Umbilical cord (tissue), 2 donors: Measurements from ENCODE around the gene ASAP3. TPM values are rescaled to one million over a fixed set of nuclear protein-coding genes. Genes with fewer than 3 reads are reported as not detected.

ENCODE experiments used
- DNase-seq: peaks from one replicate; pipeline ENCODE4 v3.0.0-alpha.2; 2015; ENCODE audit warnings: low spot score
- total RNA-seq: library from RNA; depleted of rRNA; stranded (reverse); fragments of >200 nt; gene quantifications from one replicate; pipeline ENCODE4 v1.2.3, GENCODE V29; 2014; ENCODE audit warnings: low replicate concordance; ENCODE audit not compliant: insufficient read depth

The ASAP3 gene
- 35.6 TPM for total RNA-seq

DNA sequence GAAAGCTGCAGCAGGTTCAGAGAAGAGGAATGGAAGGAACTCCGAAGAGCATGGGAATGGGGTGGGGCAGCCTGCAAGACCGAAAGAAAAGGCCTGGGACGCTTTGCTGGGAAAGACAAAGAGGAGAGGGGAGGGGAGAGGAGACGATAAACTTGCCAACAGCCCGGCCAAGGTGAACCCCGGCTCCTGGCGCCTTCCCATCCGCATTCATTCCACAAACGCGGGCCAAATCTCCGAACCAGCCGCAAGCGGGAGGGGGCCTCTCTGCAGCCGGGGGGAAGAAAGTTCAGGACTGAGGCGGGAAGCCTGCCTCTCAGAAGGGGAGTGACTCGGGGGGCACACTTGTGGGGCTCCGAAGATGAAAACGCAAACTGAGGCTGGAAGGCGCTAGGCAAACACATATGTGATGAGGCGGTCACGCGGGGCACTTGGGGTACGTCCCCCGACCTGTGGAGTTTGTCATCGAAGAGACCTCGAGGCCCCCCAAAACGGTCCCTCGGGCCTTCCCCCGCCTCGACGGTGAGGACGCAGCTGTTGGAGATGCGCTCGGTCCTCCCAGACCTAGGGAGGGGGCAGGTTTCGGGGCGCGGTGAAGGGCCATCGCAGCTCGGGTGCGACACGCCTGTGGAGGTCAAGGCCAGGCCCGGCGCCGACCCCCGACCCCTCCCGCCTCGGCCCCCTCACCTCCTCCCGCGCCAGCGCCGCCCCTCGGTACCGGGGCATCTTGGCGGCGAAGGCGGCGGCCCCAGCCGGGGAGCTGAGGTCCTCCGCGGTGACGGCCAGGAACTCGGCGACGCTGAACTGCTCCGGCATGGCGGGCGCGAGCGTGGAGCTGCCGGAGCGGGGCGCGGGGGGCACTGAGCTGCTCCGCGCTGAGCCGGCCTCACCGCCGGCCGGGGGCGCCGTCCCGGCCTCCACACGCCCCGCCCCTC lies at the start of gene ASAP3:
Gene ASAP3 (minus strand): TSS at position 859 of the 932 bp plus-strand sequence. CDS start 46 bp downstream, at position 813.
- peak; percentile 64 for DNase-seq

DNA sequence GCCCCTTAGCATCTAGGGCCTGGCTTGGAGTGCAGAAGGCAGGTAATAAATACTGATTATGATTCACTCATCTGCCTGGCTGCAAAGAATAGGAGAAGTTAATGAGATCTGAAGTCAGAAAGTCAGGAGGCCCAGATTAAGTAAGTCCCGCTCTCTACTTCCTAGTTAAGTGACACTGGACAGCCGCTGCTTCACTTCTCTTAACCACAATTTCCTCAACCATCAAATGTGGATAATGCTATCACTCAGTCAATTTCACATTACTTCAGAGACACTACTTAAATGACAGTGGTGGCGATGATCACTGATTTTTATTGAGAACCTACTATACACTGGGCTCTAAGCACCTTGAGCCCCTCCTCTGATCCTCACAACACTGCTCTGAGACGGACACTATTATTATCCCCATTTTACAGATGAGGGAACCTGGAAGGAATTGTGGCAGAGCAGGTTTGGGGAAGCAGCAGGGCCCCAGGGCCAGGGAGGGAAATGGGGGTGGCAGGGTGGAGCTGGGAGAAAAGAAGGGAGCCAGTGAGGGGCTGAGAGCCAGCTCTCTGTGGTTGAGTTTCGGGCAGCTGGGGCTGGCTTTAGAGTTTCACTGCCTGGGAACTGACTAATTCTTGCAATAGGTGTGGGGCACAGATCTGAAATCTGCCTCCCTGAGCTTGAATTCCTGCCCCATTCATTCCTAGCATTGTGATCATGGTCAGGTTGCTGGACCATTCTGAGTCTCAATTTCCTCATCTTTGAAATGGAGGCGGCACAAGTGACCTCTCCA lies 49.5 kb upstream of the ASAP3 start:
- no peak for DNase-seq

DNA sequence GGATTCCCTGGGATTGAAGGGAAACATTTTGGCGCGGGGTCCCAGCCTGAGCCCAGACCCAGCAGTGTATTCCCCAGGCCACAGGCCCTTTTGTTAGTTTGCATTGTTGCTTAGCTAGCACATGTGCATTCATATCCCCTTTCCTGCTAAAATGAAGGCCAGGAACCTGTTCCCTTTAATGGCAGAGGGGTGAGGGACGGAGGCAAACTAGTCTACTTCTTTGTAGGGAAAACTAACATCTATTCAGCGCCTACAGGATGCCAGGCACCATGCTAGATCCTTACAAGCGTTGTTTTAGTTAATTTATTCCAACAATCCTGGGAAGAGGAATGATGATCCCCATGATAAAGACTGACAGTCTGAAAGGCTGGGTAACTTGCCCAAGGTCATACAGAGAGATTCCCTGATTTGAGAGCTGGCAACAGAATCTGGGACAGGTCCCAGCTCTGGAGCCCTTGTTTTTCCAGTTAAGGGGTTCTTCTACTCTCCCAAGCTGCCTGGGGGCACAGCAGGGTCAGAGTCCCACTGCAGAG lies 47.6 kb upstream of the ASAP3 start:
- no peak for DNase-seq

DNA sequence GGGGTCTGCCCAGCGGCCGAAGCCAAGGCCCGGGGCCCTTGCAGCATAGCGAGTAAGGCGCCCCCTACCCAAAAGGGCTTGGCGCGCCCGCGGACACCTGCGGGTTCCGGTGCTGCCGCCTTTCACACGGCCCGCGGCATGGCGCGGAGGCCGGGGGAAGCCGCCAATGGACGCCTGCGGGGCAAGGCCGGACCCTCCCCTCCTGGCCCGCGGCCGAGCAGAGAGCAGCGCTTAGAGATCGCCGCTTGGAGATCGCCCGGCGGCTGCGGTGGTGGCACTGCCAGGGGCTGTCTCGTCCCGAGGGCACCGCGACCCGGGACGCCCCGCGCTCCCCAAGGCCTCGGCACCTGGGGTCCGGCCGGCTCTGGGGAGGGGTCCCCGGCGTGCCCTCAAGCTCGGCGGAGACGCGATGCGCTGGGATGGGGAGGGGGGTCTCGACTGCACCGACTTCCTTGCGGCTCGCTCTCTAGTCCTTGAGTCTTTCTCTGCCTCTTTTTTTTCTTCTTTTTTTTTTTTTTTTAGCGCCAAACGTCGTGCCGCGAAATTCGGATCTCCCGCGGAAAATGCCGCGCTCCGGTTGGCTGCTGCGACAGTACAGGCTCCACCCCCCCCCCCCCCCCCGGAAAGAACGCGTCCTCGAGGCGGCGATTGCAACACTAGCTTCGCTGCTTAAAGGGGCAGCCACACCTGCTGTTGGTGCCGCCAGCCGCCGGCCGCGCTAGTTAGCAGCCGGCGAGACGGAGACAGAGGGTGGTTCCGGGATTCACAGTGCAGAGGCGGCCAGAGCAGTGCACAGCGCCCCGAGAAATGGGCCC lies 47.0 kb upstream of the ASAP3 start, which contains the start of gene E2F2:
Gene E2F2 (minus strand): TSS at position 487 of the 815 bp plus-strand sequence. CDS start 440 bp downstream, at position 47.
- DNase-seq = peak; percentile 90

DNA sequence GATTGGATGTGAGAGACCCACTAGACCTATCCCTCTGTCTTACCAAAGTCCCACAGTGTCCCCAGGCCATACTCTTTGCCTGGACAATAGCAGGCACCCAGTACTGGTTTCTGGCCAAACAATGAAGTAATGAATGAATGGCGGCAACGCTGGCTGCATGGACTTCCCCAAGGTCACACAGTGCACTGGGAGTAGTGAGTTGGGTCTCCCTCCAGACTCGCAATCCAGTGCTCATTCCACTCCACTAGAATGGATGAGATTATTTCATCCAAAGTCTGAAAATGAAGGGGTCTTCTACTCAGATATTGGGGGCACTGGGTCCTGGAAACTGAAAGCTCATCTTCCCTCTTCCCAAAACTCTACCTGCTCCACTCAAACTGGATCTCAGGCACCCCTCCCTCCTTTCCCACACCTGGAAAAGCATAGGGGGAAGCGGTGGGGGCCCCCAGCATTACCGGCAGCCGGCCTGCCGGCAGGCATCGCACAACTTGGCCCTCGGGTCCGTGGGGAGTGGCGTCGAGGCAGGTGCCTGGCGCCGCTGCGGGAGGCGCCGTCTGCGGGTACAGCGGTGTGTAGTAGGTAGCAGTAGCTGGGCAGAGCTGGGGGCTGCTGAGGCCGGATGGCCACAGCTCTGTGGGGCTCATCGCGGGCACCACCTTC lies 46.2 kb upstream of the ASAP3 start:
- DNase-seq = no peak

DNA sequence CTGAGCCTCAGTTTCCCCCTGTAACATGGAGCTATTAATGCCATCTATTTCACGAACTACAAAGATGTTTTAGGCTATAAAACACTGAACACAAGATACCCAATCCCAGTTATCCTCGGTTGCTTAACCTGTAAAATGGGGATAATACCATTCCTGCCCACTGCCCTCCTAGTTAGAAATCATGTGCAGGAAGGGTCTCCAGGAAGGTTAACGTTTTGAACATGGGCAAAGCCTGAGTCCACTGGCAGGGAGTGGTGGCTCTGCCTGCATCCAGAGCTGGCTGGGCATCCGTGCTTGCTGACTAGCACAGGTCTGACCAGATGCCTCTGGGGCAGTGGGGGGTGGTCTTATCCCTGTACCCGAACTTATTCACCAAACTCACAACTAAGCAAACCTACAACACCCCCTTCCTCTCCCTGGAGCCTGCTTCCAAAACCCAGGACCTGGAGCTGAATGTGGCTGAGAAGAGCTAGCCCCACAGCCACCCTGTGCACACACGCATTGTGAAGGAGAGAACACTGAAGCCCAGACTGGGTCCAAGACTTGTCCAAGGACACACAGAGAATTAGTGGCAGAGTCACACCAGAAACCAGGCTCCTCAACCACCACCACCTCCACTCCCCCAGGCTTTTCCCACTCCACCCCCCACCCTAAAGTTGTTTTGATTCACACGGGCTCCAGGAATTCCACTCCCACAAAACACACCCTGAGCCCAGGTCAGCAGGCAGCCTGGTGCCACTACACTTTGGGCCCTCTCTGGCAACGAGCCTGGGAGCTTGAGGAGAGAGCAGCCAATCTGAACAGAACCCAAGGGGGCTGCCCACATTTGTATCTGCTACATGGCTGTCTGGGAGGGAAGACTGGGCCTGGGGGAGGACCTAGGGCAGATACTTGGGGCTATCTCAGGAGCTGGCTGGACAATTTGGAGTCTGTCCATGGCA lies 45.4 kb upstream of the ASAP3 start:
- DNase-seq = no peak

DNA sequence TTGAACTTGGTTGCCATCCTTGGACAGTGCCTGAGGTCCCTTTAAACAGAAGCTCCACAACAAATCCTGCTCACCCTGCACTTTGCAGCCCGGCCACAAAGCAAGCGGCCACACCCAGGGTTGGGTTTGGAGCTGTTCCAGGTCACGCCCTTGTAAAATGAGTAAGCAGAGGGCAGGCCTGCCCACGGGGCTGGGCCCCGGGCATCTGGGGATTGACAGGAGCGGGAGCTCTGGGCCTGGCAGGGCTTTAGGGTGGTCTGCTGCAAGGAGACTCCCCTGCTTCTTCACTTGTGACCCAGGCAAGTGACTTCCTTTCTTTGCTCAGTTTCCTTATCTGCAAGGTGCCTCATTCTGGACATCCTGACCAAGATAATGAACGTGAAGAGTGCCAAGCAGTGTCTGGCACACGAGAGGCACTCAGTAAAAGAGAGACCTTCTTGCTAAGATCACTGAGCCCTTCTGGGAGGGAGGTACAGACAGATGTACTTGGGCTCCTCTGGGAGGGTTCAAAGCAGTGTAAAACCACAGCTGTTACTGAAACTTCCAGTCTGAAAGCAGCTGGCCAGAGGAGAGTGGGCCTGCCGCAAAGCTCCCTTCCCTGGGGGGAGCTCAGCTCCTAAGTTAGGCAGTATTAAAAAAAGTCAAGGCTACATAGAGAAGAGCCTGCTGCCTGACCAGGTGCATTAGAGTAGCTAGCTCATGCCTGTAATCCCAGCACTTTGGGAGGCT lies 44.4 kb upstream of the ASAP3 start:
- peak; percentile 80 for DNase-seq

DNA sequence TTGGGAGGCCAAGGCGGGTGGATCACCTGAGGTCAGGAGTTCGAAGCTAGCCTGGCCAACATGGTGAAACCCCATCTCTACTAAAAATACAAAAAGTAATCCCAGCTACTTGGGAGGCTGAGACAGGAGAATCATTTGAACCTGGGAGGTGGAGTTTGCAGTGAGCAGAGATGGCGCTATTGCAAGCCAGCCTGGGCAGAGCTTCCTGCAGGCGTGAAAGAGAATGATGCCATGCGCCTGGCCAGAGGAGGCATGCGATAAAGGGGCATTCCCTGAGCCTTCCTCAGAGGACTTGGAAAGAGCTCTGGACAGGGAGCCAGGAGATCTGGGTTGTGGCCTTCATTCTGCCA lies 43.9 kb upstream of the ASAP3 start:
- DNase-seq = no peak

DNA sequence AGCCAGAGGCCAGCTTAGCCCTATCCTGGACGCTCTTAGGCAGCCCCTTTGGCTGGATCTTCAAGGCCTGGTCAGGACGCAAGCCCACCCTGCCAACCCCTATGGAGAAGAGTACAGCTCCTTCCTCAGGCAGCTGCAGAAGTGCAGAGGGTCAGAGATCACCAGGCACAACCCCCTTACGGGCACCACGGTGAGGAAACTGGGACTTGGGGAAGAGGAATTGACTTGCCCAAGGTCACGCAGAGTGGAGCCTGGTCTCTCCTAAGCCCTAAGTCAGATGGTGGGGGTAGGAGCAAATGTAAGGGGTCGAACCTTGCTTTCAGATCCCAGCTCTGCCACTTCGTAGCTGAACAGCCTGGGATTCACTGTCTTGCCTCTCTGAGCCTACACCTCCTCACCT lies 43.4 kb upstream of the ASAP3 start:
- no peak for DNase-seq

DNA sequence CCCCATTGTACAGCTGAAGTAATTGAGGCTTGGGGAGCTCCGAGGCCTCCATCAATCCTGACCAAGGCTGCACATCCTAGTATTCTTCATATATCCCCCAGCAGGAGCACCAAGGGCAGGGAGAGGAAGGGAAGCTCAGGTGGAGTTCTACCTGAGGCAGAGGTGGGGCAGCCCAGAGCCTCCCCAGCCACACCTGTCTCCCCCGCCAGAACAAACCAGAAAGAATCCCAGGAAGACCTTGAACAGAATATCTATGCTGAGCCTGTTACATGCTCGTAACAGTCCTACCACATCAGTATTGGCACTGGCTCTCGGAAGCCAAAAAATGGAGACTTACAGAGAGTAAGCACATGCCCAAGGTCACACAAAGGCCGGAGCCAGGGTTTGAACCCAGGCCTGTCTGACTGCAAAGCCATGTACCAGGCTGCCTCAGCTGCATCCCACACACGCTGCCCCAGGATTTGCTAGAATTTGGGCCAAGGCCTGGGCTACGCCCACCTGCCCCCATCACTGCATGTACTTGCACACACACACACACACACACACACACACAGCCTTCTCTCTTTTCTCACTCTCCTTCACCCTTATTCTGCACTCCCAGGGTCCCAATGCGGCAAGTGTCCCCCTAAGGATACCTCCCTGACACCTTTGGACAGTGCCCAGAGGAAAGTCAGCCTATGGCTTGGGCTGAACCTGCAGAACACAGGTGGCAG lies 42.5 kb upstream of the ASAP3 start:
- DNase-seq = no peak

DNA sequence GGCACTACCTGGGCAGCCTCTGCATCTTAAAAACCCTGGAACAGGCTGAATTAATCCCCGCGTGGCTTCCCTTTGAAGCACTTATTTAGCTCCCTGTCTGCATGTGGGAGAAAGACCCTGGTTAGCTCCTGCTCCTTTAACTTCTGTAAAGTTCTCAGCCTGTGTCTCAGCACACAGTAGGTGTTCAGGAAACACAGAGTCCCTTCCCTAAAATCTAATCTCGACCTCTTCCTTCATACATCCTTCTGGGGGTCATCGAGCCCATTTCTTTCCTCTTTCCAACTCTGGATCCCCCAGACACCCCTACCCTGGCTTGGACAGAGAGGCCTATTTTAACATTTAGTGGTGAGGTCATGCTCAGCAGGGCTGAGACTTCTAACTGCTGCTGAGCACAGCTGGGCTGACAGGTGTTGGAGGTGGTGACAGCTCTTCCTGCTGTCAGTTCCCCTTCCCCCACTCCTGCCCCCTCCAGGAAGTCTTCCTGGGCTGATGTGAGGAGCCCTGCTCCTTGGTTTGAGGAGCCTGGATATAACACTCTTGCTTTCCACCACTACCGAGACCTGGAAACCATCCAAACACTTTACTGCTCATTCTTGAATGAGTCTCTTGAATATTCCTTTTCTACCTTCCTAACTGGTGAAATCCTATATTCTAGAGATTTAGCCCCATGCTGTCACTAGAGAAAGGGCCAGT lies 41.7 kb upstream of the ASAP3 start:
- no peak for DNase-seq

DNA sequence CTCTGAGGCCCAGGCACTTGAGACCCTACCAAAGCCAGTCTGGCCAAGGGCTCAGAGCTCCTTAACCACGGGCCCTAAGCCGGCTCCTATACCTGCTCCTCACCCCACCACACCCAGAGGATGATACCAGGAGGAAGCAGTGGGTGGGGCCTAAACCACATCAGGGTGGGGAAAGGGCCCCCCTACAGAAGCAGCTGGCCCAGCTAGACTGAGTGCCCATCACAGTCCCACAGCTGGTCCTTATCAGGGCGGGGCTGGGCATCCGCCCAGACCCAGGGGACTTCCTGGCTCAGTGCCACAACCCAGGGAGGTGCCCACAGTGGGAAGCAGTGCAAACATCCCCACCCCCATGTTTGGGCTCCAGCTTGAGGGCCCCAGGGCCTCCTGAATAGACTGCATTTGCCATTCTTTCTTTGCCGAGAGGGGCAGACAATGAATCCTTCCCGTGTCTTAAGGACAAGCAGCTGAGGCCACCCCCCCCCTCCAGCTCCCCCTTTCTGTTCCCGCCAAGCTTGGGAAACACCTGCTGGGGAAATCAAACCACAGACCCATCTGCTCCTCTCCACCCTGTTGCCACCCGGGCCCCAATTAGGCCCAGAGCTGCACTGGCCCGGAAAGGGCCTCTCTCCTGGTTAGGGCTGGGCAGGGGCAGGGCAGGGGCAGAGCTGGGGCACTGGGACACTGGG lies 40.9 kb upstream of the ASAP3 start:
- DNase-seq = no peak

DNA sequence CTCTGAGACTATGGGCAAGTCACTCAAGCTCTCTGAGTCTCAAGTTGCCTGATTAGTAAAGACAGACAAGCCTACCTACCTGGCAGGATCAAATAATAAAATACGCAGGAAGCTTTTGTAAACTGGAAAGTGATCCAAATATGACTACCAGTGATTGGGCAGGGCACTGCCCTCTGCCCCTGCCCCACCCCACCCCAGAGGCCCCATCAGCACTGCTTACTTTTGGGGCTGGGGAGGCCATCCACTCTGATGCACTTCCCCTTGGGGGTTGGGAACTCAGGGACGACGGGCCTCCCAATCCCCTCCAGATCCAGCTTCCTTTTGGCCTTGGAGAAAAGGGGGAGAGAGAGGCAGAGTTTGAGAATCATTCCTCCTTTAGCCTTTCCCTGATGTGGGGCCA lies 40.2 kb upstream of the ASAP3 start:
- no peak for DNase-seq

DNA sequence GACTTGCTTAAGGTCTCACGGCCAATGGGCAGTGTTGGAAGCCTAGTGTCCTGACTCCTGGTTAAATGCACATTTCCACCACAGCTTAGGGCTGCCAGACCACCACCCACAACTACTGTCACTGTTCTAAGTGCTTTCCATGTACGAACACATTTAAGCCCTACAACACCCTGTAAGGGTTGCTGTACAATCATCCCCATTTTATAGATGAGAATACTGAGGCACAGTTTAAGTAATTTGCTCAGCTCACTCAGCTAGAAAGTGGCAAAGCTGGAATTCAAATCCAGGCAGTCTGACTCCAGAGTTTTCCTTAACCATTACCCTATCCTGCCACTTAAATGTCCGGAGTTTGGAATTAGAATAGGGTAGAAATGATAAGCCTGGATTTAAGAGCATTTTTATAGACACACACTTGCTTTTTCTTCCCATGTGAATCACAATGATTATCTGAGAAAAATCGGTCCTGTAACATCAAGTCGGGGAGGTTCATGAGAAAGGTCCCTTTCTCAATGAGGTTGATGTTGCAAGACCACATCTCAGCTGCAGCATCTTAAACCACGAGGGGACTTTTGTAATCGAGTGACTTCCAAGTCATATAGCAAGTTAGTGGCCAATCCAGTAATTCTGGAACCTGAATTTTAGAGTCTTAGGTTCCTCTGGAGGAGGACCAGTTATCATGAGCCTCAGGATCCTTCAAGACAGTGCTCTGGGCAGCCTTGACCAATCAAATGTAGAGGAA lies 38.4 kb upstream of the ASAP3 start:
- DNase-seq = no peak

DNA sequence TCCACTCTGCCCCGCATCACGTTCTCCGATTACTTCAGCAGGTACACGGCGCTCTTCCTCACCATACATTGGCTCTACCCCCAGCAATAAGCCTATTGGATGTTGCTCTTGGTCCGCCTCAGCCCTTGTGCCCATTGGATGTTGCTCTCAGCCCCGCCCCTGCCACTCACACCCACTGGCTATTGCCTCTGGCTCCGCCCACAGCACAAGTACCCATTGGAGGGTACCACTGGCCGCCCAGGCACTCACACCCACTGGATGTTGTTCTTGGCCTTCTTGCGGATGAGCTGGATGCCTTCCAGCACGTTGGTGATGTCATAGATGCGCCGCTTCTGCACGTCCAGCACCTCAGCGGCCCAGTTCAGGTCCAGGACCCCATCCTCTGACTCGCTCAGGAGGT lies 37.6 kb upstream of the ASAP3 start:
- no peak for DNase-seq

DNA sequence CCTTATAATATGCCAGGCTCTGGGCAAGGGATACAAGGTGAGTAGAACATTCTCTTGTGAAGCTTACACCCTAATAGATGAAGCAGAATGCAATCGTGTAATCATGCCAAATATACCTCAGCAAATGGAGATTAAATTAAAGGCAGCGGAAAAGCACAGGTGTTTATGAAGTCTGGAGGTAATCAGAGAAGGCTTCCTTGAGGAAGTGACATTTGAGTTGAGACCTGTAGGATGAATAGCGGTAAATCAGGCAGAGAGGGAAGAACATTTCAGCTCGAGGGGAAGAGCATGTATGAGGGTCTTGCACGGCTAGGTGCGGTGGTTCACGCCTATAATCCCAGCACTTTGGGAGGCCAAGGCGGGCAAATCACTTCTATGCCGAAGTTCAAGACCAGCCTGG lies 33.6 kb upstream of the ASAP3 start:
- DNase-seq = no peak

DNA sequence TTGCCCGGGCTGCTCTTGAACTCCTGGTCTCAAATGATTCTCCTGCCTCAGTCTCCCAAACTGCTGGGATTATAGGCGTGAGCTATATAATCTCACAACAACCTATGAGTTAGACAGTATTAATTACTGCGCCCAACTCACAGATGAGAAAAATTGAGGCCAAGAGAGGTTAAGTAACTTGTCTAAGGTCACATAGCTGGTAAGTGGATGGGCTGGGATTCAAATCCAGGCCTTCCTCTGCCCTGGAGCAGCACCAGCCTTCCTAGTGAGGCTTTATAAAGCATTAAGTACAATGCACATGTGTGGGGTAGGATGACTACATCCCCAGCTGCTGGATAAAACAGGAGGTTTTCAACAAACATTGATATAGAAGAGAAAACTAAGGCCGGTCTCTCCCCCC lies 31.9 kb upstream of the ASAP3 start:
- DNase-seq = no peak
